Activated CD4-positive, alpha-beta memory T cell treated with anti-CD3 and anti-CD28 coated beads for 36 hours (primary cell): ENCODE measurements around the gene CILP2. TPM values are rescaled to one million over a fixed set of nuclear protein-coding genes. Genes with fewer than 3 reads are reported as not detected.

ENCODE experiments used
- CTCF ChIA-PET: fragments of 350-600 bp; sonication (Branson Sonifier 250); formaldehyde crosslinking; loops from one replicate; lab custom pipeline; 2021; ENCODE audit warnings: antibody characterized with exemption, inconsistent platforms; lab: Charles Lee
- POLR2A ChIA-PET: fragments of 350-600 bp; sonication (Branson Sonifier 250); formaldehyde crosslinking; loops from one replicate; lab custom pipeline; 2021; ENCODE audit warnings: antibody characterized with exemption; lab: Charles Lee
- DNase-seq: peaks from one replicate; pipeline ENCODE4 v3.0.0-alpha.2; 2020
- H3K27ac Mint-ChIP-seq: one replicate; pipeline ENCODE4 v1.8.0; 2021; ENCODE audit warnings: mixed read lengths
- H3K27me3 Mint-ChIP-seq: one replicate; pipeline ENCODE4 v1.8.0; 2021; ENCODE audit warnings: mixed read lengths
- H3K36me3 Mint-ChIP-seq: one replicate; pipeline ENCODE4 v1.8.0; 2021; ENCODE audit warnings: mixed read lengths
- H3K4me1 Mint-ChIP-seq: one replicate; pipeline ENCODE4 v1.8.0; 2021; ENCODE audit warnings: low read depth, mixed read lengths
- H3K4me3 Mint-ChIP-seq: one replicate; pipeline ENCODE4 v1.8.0; 2021; ENCODE audit warnings: mild to moderate bottlenecking, mixed read lengths
- H3K9me3 Mint-ChIP-seq: one replicate; pipeline ENCODE4 v1.8.0; 2021; ENCODE audit warnings: mixed read lengths
- intact Hi-C: fragments of 100-400 bp; cut with micrococcal nuclease; formaldehyde crosslinking; loops from one replicate; pipeline ENCODE4 v1.15.1; 2023
- total RNA-seq, 2 experiments: library from RNA; stranded (reverse); gene quantifications; one replicate each; pipeline ENCODE4 v1.2.3, GENCODE V29; 2021

CILP2 gene
- total RNA-seq, 2 experiments from 2014 or later = 0.44 to 0.50 TPM

DNA sequence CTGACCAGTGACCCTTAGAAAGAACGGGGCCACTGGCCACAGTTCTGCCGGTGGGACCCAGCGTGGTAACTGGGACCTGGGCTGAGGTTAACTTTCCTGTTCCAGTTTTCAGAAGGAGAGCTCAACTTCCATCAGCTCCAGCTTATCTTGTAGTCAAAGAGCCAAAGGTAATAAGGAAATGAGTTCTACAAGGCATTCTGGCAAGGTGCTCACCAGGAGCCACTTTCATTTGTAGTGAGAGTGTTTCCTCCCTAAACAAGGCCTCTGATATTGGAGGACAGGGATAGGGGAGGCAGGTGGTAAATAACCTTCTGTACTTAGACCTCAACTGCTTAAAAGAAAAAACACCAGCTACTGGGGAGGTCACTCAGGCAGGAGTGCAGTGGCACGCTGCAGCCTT is 42.4 kb downstream of the CILP2 start:
- intact Hi-C loops = no loop called here
- no peak overlapping the region for H3K27ac Mint-ChIP-seq
- no peak overlapping the region for H3K4me3 Mint-ChIP-seq
- H3K4me1 Mint-ChIP-seq = peaks cover 8% of the 10 kb centered on the region
- H3K36me3 Mint-ChIP-seq = peaks cover 5% of the 10 kb centered on the region
- no peaks in the 10 kb centered on the region for H3K9me3 Mint-ChIP-seq
- no peaks in the 10 kb centered on the region for H3K27me3 Mint-ChIP-seq
- no peak for DNase-seq
- ChIA-PET CTCF (interaction anchor here (6.5 kb wide), 1 partner anchor 26 kb away, joined by 34 read pairs; no protein-coding TSS in a partner anchor), POLR2A (interaction anchor here (0.7 kb wide), 1 partner anchor 28 kb away, joined by 3 read pairs; no protein-coding TSS in a partner anchor)

DNA sequence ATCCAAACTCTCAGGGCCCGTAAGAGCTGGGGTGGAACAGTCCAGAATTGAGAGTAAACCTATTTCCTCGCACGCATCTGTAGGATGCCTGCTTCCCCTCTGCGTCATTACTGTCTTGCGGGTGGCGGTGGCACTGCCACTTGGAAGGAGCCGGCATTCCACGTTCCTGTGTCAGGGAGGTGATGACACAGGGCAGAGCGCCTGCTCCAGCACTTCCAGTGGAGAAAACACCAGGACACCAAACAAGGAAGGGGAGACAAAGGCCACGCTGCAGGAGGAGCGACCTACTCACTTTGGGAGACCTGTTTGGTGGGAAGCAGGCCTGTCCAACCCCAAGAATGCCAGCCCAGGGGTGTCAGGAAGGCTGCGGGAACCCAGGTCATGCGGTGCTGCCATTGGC is 43.3 kb downstream of the CILP2 start:
- Mint-ChIP-seq H3K4me3 (no peak overlapping the region), H3K4me1 (peaks cover 8% of the 10 kb centered on the region), H3K9me3 (no peaks in the 10 kb centered on the region), H3K36me3 (peaks cover 9% of the 10 kb centered on the region), H3K27ac (no peak overlapping the region), H3K27me3 (no peaks in the 10 kb centered on the region)
- ChIA-PET POLR2A (no interaction called here), CTCF (interaction anchor here (6.5 kb wide), 1 partner anchor 27 kb away, joined by 34 read pairs; no protein-coding TSS in a partner anchor)
- no peak for DNase-seq
- intact Hi-C loops = no loop called here

DNA sequence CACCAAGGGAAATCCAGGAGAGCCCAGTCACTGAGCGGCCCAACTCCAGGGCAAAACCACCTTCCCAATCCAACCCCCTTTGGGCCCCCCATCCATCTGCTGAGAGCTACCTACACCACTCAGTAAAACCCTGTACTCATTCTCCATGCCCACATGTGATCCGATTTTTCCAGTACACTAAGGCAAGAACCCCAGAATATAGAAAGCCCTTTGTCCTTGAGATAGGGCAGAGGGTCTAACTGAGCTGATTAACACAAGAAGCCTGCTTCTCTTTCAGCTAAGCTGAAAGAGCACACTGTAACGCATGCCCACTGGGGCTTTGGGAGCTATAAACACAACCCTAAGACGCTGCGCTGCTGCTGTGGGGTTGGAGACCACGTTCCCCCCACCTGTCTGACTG is 44.4 kb downstream of the CILP2 start:
- no peaks in the 10 kb centered on the region for H3K27me3 Mint-ChIP-seq
- H3K36me3 Mint-ChIP-seq = peaks cover 9% of the 10 kb centered on the region
- CTCF ChIA-PET = interaction anchor here (0.5 to 6.5 kb wide), 3 partner anchors 28 to 80 kb away, joined by 3 to 34 read pairs (median 4); no protein-coding TSS in a partner anchor
- intact Hi-C loops = no loop called here
- no peak overlapping the region for H3K4me3 Mint-ChIP-seq
- no peak overlapping the region for H3K27ac Mint-ChIP-seq
- H3K9me3 Mint-ChIP-seq = no peaks in the 10 kb centered on the region
- peaks cover 8% of the 10 kb centered on the region for H3K4me1 Mint-ChIP-seq
- DNase-seq = no peak
- POLR2A ChIA-PET = no interaction called here

DNA sequence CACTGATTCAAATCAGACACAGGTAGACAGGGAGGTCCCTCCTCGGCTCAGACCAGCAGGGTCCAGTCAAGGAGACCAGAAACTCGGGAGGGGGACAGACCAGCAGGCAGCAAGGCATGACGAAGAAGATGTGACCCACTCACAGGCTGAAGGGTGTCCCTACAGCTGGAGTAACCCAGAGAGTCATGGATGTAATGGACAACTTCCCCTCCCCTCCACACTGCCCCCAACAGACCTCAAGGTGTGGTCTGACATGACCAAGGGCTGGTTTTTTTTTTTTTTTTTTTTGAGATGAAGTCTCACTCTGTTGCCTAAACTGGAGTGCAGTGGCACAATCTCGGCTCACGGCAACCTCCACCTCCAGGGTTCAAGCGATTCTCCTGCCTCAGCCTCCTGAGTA is 46.3 kb downstream of the CILP2 start:
- ChIA-PET POLR2A (no interaction called here), CTCF (interaction anchor here (1.0 kb wide), 1 partner anchor 60 kb away, joined by 3 read pairs; no protein-coding TSS in a partner anchor)
- intact Hi-C loops = no loop called here
- H3K27ac Mint-ChIP-seq = no peak overlapping the region
- no peak overlapping the region for H3K4me3 Mint-ChIP-seq
- DNase-seq = no peak
- no peaks in the 10 kb centered on the region for H3K27me3 Mint-ChIP-seq
- no peaks in the 10 kb centered on the region for H3K9me3 Mint-ChIP-seq
- H3K4me1 Mint-ChIP-seq = peaks cover 22% of the 10 kb centered on the region
- H3K36me3 Mint-ChIP-seq = peaks cover 21% of the 10 kb centered on the region

DNA sequence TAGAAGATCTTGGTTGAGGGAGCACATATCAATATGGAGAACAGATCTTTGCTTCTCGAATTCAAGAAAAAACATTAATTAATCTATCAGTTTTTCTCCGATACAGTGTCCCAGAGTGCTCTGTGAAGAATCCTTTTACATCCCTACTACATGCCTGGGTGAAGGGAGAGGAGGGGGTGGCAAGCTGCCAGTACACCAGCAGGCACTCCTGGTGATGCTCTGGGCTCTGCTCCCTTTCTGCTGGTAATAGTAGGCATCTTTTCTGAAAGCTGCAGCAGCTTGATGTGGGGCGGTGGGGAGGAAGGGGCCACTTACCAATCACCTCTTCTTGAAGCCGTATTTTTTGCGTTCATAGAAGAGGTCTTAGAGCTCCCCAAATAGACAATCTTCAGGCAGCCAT is 49.7 kb downstream of the CILP2 start:
- no peaks in the 10 kb centered on the region for H3K9me3 Mint-ChIP-seq
- H3K27ac Mint-ChIP-seq = peak overlapping the region; percentile 100
- H3K36me3 Mint-ChIP-seq = peaks cover 39% of the 10 kb centered on the region
- DNase-seq = no peak
- intact Hi-C loops = no loop called here
- H3K27me3 Mint-ChIP-seq = no peaks in the 10 kb centered on the region
- no peak overlapping the region for H3K4me3 Mint-ChIP-seq
- H3K4me1 Mint-ChIP-seq = peaks cover 46% of the 10 kb centered on the region
- POLR2A ChIA-PET = interaction anchor here (1.0 to 1.3 kb wide), 2 partner anchors 11 to 17 kb away, joined by 3 read pairs; no protein-coding TSS in a partner anchor
- CTCF ChIA-PET = interaction anchor here (6.6 kb wide), 1 partner anchor 34 kb away, joined by 51 read pairs; no protein-coding TSS in a partner anchor

DNA sequence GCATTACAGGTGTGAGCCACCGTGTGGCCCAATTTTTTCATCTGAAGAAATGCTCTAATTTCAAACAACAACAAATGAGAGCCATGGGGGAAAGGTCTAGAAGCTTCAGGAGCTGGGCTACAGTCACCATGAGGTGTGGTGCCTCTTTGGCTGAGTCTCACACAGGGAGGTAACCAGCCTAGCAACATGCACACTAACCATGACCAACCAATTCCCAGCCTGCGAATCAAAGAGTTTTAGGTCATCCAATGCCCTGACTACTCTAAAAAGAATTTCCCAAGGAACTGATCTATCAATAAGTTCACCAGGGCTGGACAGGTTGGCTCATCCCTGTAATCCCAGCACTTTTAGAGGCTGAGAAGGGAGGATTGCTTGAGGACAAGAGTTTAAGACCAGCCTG is 50.5 kb downstream of the CILP2 start:
- no peaks in the 10 kb centered on the region for H3K9me3 Mint-ChIP-seq
- H3K4me3 Mint-ChIP-seq = no peak overlapping the region
- peaks cover 54% of the 10 kb centered on the region for H3K4me1 Mint-ChIP-seq
- H3K27me3 Mint-ChIP-seq = no peaks in the 10 kb centered on the region
- POLR2A ChIA-PET = interaction anchor here (1.3 kb wide), 1 partner anchor 10 kb away, joined by 3 read pairs; no protein-coding TSS in a partner anchor
- H3K27ac Mint-ChIP-seq = peak overlapping the region; percentile 100
- no peak for DNase-seq
- peaks cover 41% of the 10 kb centered on the region for H3K36me3 Mint-ChIP-seq
- CTCF ChIA-PET = interaction anchor here (6.6 kb wide), 1 partner anchor 35 kb away, joined by 51 read pairs; no protein-coding TSS in a partner anchor
- intact Hi-C loops = no loop called here

DNA sequence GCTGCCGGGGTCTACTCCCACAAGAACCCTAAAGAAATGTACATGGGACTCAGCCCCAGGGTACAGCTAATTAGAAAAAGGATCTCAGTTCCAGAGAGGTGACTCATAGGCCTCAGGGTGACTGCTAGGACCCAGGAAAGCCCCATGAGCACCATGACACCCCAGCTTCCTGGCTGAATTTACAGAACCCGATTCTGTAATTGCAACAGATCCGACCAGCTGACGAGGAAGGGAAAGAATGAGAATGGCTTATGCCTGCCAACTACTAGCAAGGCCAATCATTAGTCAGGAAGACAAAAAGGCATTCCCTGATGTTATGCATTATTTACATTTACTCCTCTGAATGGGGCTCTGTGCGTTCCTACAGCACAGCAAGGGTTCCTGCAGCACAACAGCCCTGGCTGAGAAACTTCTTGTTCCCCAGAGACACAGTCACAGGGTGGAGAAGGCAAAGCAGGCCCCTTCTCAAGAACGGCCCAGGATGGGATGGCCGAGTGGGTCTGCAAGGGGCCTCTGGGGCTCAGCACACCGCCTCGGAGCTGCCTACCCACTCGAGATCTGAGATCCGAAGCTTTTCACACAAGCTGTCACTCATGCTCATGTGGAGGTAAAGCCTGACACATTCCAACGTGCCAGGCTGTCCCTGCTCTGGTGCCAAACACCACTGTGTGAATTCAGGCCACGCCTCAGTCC is 53.2 kb downstream of the CILP2 start:
- Mint-ChIP-seq H3K4me3 (peak overlapping the region; percentile 60), H3K27me3 (no peaks in the 10 kb centered on the region), H3K9me3 (no peaks in the 10 kb centered on the region), H3K27ac (peak overlapping the region; percentile 100), H3K4me1 (peaks cover 72% of the 10 kb centered on the region), H3K36me3 (peaks cover 48% of the 10 kb centered on the region)
- CTCF ChIA-PET = interaction anchor here (0.7 to 6.6 kb wide), 4 partner anchors 38 to 71 kb away, joined by 3 to 51 read pairs (median 3); partner anchors contain the start of gene GMIP
- POLR2A ChIA-PET = interaction anchor here (0.6 to 2.5 kb wide), 10 partner anchors 9 to 274 kb away, joined by 3 to 14 read pairs (median 4); partner anchors contain the start of genes PBX4, ZNF253 and ZNF506
- intact Hi-C loops = loop anchor here (1.0 to 2.0 kb wide), 4 partner anchors 8 to 52 kb away; partner anchors contain the start of genes GMIP and PBX4
- peak; percentile 89 for DNase-seq

DNA sequence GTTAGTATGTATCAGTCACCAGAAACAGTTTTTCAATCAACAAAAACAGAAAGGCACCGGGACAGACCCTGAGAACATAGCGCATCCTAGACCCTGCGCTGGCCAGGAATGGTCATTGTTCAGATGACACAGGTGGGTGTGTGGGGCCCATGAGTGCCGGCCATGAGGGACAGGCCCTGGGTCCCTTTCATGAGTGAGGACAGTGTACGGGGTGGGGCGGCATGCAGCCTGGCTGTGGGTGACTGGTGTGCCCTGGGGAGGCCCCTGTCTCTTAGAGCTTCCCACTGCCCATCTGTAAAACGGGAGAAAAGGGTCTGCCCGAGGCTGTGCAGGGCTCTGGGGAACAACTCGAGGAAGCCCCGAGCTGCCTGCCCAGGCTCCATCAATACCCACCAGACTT is 54.6 kb downstream of the CILP2 start:
- POLR2A ChIA-PET = interaction anchor here (1.2 kb wide), 1 partner anchor 273 kb away, joined by 3 read pairs; the partner anchor contains the start of gene ZNF253
- Mint-ChIP-seq H3K27me3 (no peaks in the 10 kb centered on the region), H3K27ac (peak overlapping the region; percentile 100), H3K36me3 (peaks cover 56% of the 10 kb centered on the region), H3K4me3 (no peak overlapping the region), H3K9me3 (no peaks in the 10 kb centered on the region), H3K4me1 (peaks cover 84% of the 10 kb centered on the region)
- CTCF ChIA-PET = no interaction called here
- intact Hi-C loops = no loop called here
- no peak for DNase-seq

DNA sequence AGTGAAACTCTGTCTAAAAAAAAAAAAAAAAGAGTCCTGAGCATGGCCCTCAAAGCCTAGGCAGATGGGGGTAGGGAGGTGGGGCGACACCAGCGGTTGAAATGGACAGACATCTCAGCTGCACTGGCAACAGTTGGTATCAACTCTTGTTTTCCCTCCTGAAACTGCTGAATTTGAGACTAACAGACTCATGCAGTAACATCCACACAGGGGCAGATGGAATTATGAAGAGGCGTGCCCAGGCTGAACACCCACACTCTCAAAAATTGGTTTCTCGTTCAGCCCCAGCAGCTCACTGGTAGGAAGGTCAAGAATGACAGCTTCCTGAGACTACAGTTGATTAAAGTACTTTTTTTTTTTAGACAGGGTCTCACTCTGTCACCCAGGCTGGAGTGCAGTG is 56.3 kb downstream of the CILP2 start:
- Mint-ChIP-seq H3K27me3 (no peaks in the 10 kb centered on the region), H3K9me3 (no peaks in the 10 kb centered on the region), H3K4me3 (no peak overlapping the region), H3K4me1 (peaks cover 85% of the 10 kb centered on the region), H3K36me3 (peaks cover 45% of the 10 kb centered on the region), H3K27ac (peak overlapping the region; percentile 100)
- ChIA-PET CTCF (interaction anchor here (0.6 to 1.6 kb wide), 3 partner anchors 41 to 421 kb away, joined by 3 to 4 read pairs (median 3); no protein-coding TSS in a partner anchor), POLR2A (interaction anchor here (0.8 kb wide), 1 partner anchor 68 kb away, joined by 3 read pairs; no protein-coding TSS in a partner anchor)
- intact Hi-C loops = no loop called here
- peak; percentile 70 for DNase-seq

DNA sequence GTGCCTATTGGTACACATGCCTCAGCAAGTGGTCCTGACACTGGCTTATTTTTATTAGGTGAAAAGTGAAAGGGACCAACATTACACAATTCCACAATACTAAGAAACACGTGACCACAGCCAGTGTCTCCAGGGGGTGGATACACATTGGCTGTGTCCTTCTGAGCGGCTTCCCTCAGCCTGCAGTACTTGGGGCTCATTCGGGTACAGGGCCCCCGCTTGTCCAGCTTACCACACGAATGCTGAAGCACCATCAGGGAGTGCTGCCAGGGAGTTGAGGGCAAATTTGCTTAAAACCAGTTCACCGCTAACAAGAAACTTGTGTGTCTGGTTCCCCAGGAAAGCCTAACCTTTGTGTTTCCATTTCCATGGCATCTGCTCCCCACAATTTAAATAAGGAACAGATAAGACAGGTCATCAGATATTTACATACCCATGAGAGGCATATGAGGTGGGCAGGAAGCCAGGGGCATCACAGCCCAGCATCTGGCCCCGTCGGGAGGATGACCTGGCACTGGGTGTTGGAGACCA is 57.2 kb downstream of the CILP2 start:
- Mint-ChIP-seq H3K9me3 (no peaks in the 10 kb centered on the region), H3K36me3 (peaks cover 40% of the 10 kb centered on the region), H3K27me3 (no peaks in the 10 kb centered on the region), H3K27ac (peak overlapping the region; percentile 100), H3K4me1 (peaks cover 83% of the 10 kb centered on the region), H3K4me3 (no peak overlapping the region)
- ChIA-PET CTCF (interaction anchor here (1.6 kb wide), 1 partner anchor 42 kb away, joined by 4 read pairs; no protein-coding TSS in a partner anchor), POLR2A (no interaction called here)
- intact Hi-C loops = loop anchor here (5.0 kb wide), 3 partner anchors 138 to 277 kb away; partner anchors contain the start of gene GATAD2A
- no peak for DNase-seq
